Loucy (cell line): ENCODE data around the gene RRN3.

ENCODE experiments used
- CTCF ChIP-seq: fragments of 200-600 bp; sonication (generic); conservative IDR thresholded peaks from 2 replicates; pipeline ENCODE4 v1.5.1; 2014; ENCODE audit warnings: mild to moderate bottlenecking, antibody characterized with exemption, low read length
- EZH2phosphoT487 ChIP-seq: fragments of 200-600 bp; IDR thresholded peaks from 2 replicates; pipeline ENCODE4 v1.6.1; 2018; ENCODE audit warnings: antibody characterized with exemption, mild to moderate bottlenecking, moderate library complexity, borderline replicate concordance

- TF ChIP-seq CTCF = no peak
- no peak for TF ChIP-seq EZH2phosphoT487
Observed at GRCh38 chr16:15052747-15053476, 41.2 kb downstream of the RRN3 start.
